OCI-LY1 (cell line): ENCODE data around the gene TM4SF1.

Source experiments
- EZH2 ChIP-seq: fragments of 200-600 bp; sonication (generic), shearing (Covaris generic); IDR thresholded peaks from 2 replicates; pipeline ENCODE4 v1.8.0; 2017; ENCODE audit warnings: borderline replicate concordance, mixed run types, mild to moderate bottlenecking, antibody characterized with exemption, low read length, moderate library complexity, mixed read lengths
- TF ChIP-seq, protein P1 (sequence below): fragments of 200-600 bp; sonication (generic), shearing (Covaris generic); IDR thresholded peaks from 2 replicates; pipeline ENCODE4 v1.5.1; 2017; ENCODE audit warnings: mild to moderate bottlenecking, antibody characterized with exemption, low read length, moderate library complexity, mixed read lengths

- TF ChIP-seq, protein P1, sequence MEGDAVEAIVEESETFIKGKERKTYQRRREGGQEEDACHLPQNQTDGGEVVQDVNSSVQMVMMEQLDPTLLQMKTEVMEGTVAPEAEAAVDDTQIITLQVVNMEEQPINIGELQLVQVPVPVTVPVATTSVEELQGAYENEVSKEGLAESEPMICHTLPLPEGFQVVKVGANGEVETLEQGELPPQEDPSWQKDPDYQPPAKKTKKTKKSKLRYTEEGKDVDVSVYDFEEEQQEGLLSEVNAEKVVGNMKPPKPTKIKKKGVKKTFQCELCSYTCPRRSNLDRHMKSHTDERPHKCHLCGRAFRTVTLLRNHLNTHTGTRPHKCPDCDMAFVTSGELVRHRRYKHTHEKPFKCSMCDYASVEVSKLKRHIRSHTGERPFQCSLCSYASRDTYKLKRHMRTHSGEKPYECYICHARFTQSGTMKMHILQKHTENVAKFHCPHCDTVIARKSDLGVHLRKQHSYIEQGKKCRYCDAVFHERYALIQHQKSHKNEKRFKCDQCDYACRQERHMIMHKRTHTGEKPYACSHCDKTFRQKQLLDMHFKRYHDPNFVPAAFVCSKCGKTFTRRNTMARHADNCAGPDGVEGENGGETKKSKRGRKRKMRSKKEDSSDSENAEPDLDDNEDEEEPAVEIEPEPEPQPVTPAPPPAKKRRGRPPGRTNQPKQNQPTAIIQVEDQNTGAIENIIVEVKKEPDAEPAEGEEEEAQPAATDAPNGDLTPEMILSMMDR, result no peak
- no peak for TF ChIP-seq EZH2
Observed at GRCh38 chr3:149368674-149369497, 8.6 kb downstream of the TM4SF1 start.
